Measurements from ENCODE around the gene SNTB2. TPM values are rescaled to one million over a fixed set of nuclear protein-coding genes. Genes with fewer than 3 reads are reported as not detected.

SNTB2 gene
- total and polyA plus RNA-seq, 2 of the 8 experiments (the other 6 are each of a cell fraction or from before 2014, with no cell fraction given), result 6.0 to 16.1 TPM

DNA sequence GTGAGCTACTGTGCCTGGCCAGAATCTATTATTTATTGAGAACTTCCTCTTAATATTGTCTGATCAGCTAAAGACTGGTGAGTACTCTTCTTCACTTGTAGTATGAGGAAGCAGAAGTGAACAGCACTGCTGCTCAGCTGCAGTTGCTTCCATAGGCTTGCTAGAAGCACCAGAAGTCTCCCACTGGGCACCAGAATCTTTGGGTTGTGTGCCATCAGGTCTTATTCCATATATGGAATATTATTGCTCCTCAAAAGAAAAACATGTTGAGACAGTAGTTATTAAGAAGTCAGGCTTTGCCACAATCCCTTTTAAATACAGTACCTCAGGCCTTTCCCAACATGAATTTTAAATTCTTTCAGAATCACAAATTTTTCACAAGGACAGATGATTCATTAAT lies 17.2 kb downstream of the SNTB2 start (continued):
- TF ChIP-seq CBX5 (IDR thresholded peaks at IDR 0.05; ENCODE audit: low read depth, low read length) (no peak), PHF8 (conservative IDR thresholded peaks at IDR 0.05; ENCODE audit: low read depth, low read length) (no peak)
